Neuronal stem cell (in vitro differentiated cells): ENCODE measurements around the gene CPNE7.

ENCODE experiments used
- DNase-seq: peaks from one replicate; pipeline ENCODE4 v3.0.0-alpha.2; 2013; ENCODE audit warnings: low spot score
- H2AFZ ChIP-seq: one replicate; pipeline ENCODE4 v1.6.1; 2013; ENCODE audit warnings: mild to moderate bottlenecking, low read length, inconsistent platforms
- H2AK5ac ChIP-seq: 2 replicates; pipeline ENCODE4 v1.6.1; 2013; ENCODE audit warnings: low read depth, mild to moderate bottlenecking, inconsistent platforms, low read length, moderate library complexity, mixed read lengths
- H2BK120ac ChIP-seq: 2 replicates; pipeline ENCODE4 v1.6.1; 2013; ENCODE audit warnings: low read depth, mild to moderate bottlenecking, inconsistent platforms, low read length, moderate library complexity, mixed read lengths
- H2BK12ac ChIP-seq: one replicate; pipeline ENCODE4 v1.6.1; 2013; ENCODE audit warnings: low read length, inconsistent platforms
- H2BK15ac ChIP-seq: 2 replicates; pipeline ENCODE4 v1.6.1; 2013; ENCODE audit warnings: mild to moderate bottlenecking, low read length, inconsistent platforms, mixed read lengths
- H2BK5ac ChIP-seq: one replicate; pipeline ENCODE4 v1.6.1; 2013; ENCODE audit warnings: inconsistent platforms, mild to moderate bottlenecking, low read length, moderate library complexity
- H3K14ac ChIP-seq: one replicate; pipeline ENCODE4 v1.6.1; 2013; ENCODE audit warnings: low read length, inconsistent platforms
- H3K18ac ChIP-seq: 2 replicates; pipeline ENCODE4 v1.6.1; 2013; ENCODE audit warnings: low read length, inconsistent platforms
- H3K23ac ChIP-seq: 2 replicates; pipeline ENCODE4 v1.6.1; 2013; ENCODE audit warnings: low read depth, mild to moderate bottlenecking, mixed read lengths, low read length, inconsistent platforms; ENCODE audit not compliant: poor library complexity
- H3K27ac ChIP-seq: replicated peaks from 3 replicates; pipeline ENCODE4 v1.5.1; 2013; ENCODE audit warnings: low read length, inconsistent platforms
- H3K27me3 ChIP-seq, 3 experiments: 2 replicates each; pipeline ENCODE4 v1.6.1; 2013; ENCODE audit warnings: low read length in 3 of 3, mild to moderate bottlenecking in 2 of 3, inconsistent platforms in 1 of 3, low read depth in 1 of 3, mixed read lengths in 1 of 3, moderate library complexity in 1 of 3; ENCODE audit not compliant: control insufficient read depth in 3 of 3, insufficient read depth in 3 of 3
- H3K36me3 ChIP-seq, 2 donors: replicated peaks in 1 of 2; 2 replicates each; pipeline ENCODE4 v1.6.1; 2013; ENCODE audit warnings: low read length in 2 of 2; ENCODE audit not compliant: control insufficient read depth in 2 of 2, insufficient read depth in 2 of 2
- H3K4ac ChIP-seq: 2 replicates; pipeline ENCODE4 v1.6.1; 2013; ENCODE audit warnings: inconsistent platforms, mild to moderate bottlenecking, low read length, moderate library complexity
- H3K4me1 ChIP-seq, 2 donors: 1 replicate in 1 of 2; 2 replicates in 1 of 2; pipeline ENCODE4 v1.6.1; 2013; ENCODE audit warnings: low read length in 2 of 2, low read depth in 1 of 2; ENCODE audit not compliant: control insufficient read depth in 2 of 2, insufficient read depth in 1 of 2
- H3K4me2 ChIP-seq: one replicate; pipeline ENCODE4 v1.6.1; 2013; ENCODE audit warnings: mild to moderate bottlenecking, low read length, inconsistent platforms; ENCODE audit not compliant: insufficient read depth, poor library complexity, severe bottlenecking
- H3K4me3 ChIP-seq, 2 donors: 2 replicates each; pipeline ENCODE4 v1.5.1; 2013; ENCODE audit warnings: low read length in 2 of 2, mild to moderate bottlenecking in 2 of 2, inconsistent platforms in 1 of 2, moderate library complexity in 1 of 2
- H3K79me1 ChIP-seq: one replicate; pipeline ENCODE4 v1.6.1; 2013; ENCODE audit warnings: low read depth, mild to moderate bottlenecking, inconsistent platforms, low read length, moderate library complexity
- H3K9ac ChIP-seq: one replicate; pipeline ENCODE4 v1.6.1; 2013; ENCODE audit warnings: mild to moderate bottlenecking, low read depth, low read length, inconsistent platforms; ENCODE audit not compliant: poor library complexity
- H3K9me3 ChIP-seq, 2 donors: replicated peaks in 1 of 2; 2 replicates each; pipeline versions ENCODE3 to v1.6.1; 2013; ENCODE audit warnings: low read length in 2 of 2, mild to moderate bottlenecking in 2 of 2, inconsistent platforms in 1 of 2, low read depth in 1 of 2, mixed read lengths in 1 of 2, moderate library complexity in 1 of 2; ENCODE audit not compliant: control insufficient read depth in 2 of 2, insufficient read depth in 1 of 2
- H4K8ac ChIP-seq: one replicate; pipeline ENCODE4 v1.6.1; 2013; ENCODE audit warnings: low read depth, mild to moderate bottlenecking, inconsistent platforms, low read length, moderate library complexity
- H4K91ac ChIP-seq: one replicate; pipeline ENCODE4 v1.6.1; 2013; ENCODE audit warnings: low read length, low read depth, mild to moderate bottlenecking, inconsistent platforms; ENCODE audit not compliant: poor library complexity
- WGBS, 2 donors: extraction: QIAGEN DNeasy Blood & Tissue Kit; methylation state at CpG; one replicate each; pipeline ENCODE4 v1.1.7; 2013; ENCODE audit warnings: missing lambda C conversion rate in 2 of 2, mixed read lengths in 1 of 2; ENCODE audit not compliant: insufficient read length in 2 of 2, insufficient replicate concordance in 1 of 2; ENCODE audit errors: extremely low coverage in 2 of 2; 5-methylcytosine and 5-hydroxymethylcytosine counted together

The CPNE7 gene

GRCh38 chr16:89607453-89607852 is 31.9 kb downstream of the CPNE7 start:
- Histone ChIP-seq H3K14ac (no peak overlapping the region), H4K91ac (no peak overlapping the region), H2AK5ac (no peak overlapping the region), H3K36me3 (no peaks in the 10 kb centered on the region), H3K4me3 (no peak overlapping the region), H3K27ac (no peak overlapping the region), H2BK5ac (no peak overlapping the region), H3K9ac (no peak overlapping the region), H4K8ac (no peak overlapping the region), H2AFZ (peak overlapping the region; percentile 59), H3K9me3 (no peaks in the 10 kb centered on the region), H3K23ac (no peak overlapping the region), H3K79me1 (no peaks in the 10 kb centered on the region), H3K4ac (no peak overlapping the region), H2BK12ac (no peak overlapping the region), H3K27me3 (peaks cover 0 to 4% (median 0%) of the 10 kb centered on the region in 3 experiments), H2BK120ac (no peak overlapping the region), H2BK15ac (no peak overlapping the region), H3K4me1 (peaks cover 10 to 17% of the 10 kb centered on the region in 2 donors), H3K4me2 (no peak overlapping the region), H3K18ac (no peak overlapping the region)
- DNase-seq = no peak
- no CpG with 5 or more reads among the region's 9 CpGs for WGBS, 2 donors

GRCh38 chr16:89607937-89608740 is 32.6 kb downstream of the CPNE7 start:
- H2BK12ac ChIP-seq = no peak overlapping the region
- H2AFZ ChIP-seq = peak overlapping the region; percentile 59
- peaks cover 0 to under 1% (median 0%) of the 10 kb centered on the region in 3 experiments for H3K27me3 ChIP-seq
- no peaks in the 10 kb centered on the region for H3K9me3 ChIP-seq
- no peaks in the 10 kb centered on the region for H3K79me1 ChIP-seq
- H3K18ac ChIP-seq = peak overlapping the region; percentile 5
- no CpG with 5 or more reads among the region's 32 CpGs for WGBS, 2 donors
- no peak overlapping the region for H3K23ac ChIP-seq
- no peak overlapping the region for H3K4me3 ChIP-seq
- peaks cover 6 to 13% of the 10 kb centered on the region in 2 donors for H3K4me1 ChIP-seq
- no peak overlapping the region for H2BK15ac ChIP-seq
- H2BK120ac ChIP-seq = no peak overlapping the region
- no peak overlapping the region for H3K27ac ChIP-seq
- H3K9ac ChIP-seq = no peak overlapping the region
- no peak overlapping the region for H3K4ac ChIP-seq
- no peak overlapping the region for H4K91ac ChIP-seq
- no peak overlapping the region for H4K8ac ChIP-seq
- no peak overlapping the region for H3K4me2 ChIP-seq
- peak overlapping the region; percentile 68 for H2AK5ac ChIP-seq
- H3K14ac ChIP-seq = no peak overlapping the region
- H3K36me3 ChIP-seq = no peaks in the 10 kb centered on the region
- H2BK5ac ChIP-seq = no peak overlapping the region
- no peak for DNase-seq

GRCh38 chr16:89610108-89610453 is 34.5 kb downstream of the CPNE7 start:
- Histone ChIP-seq H3K9ac (no peak overlapping the region), H3K4me3 (no peak overlapping the region), H3K9me3 (no peaks in the 10 kb centered on the region), H3K27ac (no peak overlapping the region), H4K91ac (no peak overlapping the region), H2BK5ac (no peak overlapping the region), H2AFZ (no peak overlapping the region), H3K14ac (no peak overlapping the region), H2BK120ac (no peak overlapping the region), H2AK5ac (no peak overlapping the region), H3K27me3 (no peaks in the 10 kb centered on the region), H3K79me1 (no peaks in the 10 kb centered on the region), H3K36me3 (no peaks in the 10 kb centered on the region), H3K4me1 (peaks cover 6 to 16% of the 10 kb centered on the region in 2 donors), H3K4ac (no peak overlapping the region), H3K18ac (no peak overlapping the region), H3K4me2 (no peak overlapping the region), H2BK15ac (no peak overlapping the region), H4K8ac (no peak overlapping the region), H2BK12ac (no peak overlapping the region), H3K23ac (no peak overlapping the region)
- no peak for DNase-seq
- no CpG with 5 or more reads among the region's 1 CpG for WGBS, 2 donors

- H3K23ac ChIP-seq = no peak overlapping the region
- no peak overlapping the region for H4K91ac ChIP-seq
- no peak overlapping the region for H3K14ac ChIP-seq
- no peaks in the 10 kb centered on the region for H3K27me3 ChIP-seq
- no peaks in the 10 kb centered on the region for H3K36me3 ChIP-seq
- DNase-seq = no peak
- no peak overlapping the region for H3K27ac ChIP-seq
- no peak overlapping the region for H2AK5ac ChIP-seq
- no peak overlapping the region for H3K9ac ChIP-seq
- no peak overlapping the region for H2BK5ac ChIP-seq
- H3K4me3 ChIP-seq = no peak overlapping the region
- H4K8ac ChIP-seq = no peak overlapping the region
- no CpG with 5 or more reads among the region's 20 CpGs for WGBS, 2 donors
- H2BK12ac ChIP-seq = no peak overlapping the region
- H3K18ac ChIP-seq = no peak overlapping the region
- no peaks in the 10 kb centered on the region for H3K79me1 ChIP-seq
- no peaks in the 10 kb centered on the region for H3K9me3 ChIP-seq
- no peak overlapping the region for H2AFZ ChIP-seq
- H3K4me1 ChIP-seq = peaks cover 8 to 15% of the 10 kb centered on the region in 2 donors
- H2BK15ac ChIP-seq = no peak overlapping the region
- H3K4me2 ChIP-seq = no peak overlapping the region
- no peak overlapping the region for H3K4ac ChIP-seq
- H2BK120ac ChIP-seq = no peak overlapping the region
Measured at GRCh38 chr16:89612415-89613166, 37.0 kb downstream of the CPNE7 start.
